Measurements from ENCODE around the gene SLC35G3. TPM values are rescaled to one million over a fixed set of nuclear protein-coding genes. Genes with fewer than 3 reads are reported as not detected.
"Not testable (repeated sequence)": the region's sequence is repeated elsewhere in the genome, so short reads cannot be mapped to it uniquely, and the experiment has no call there.

Gene SLC35G3
- total RNA-seq, 2 donors from 2014 or later, result not detected

- ATAC-seq (no peak), DNase-seq (ENCODE audit: low spot score) (no peak)
- Mint-ChIP-seq H3K36me3 (peaks cover 5% of the 10 kb centered on the region), H3K4me1 (ENCODE audit: low read depth in 2 of 2) (peaks cover 0 to 9% of the 10 kb centered on the region in 2 donors), H3K9me3 (peaks cover 4% of the 10 kb centered on the region), H3K4me3 (no peak overlapping the region), H3K27me3 (no peaks in the 10 kb centered on the region), H3K27ac (peak overlapping the region in 1 of 2 donors; percentile 9)
These were observed 33.4 kb upstream of the SLC35G3 start for GRCh38 chr17:35227546-35227945.

GRCh38 chr17:35224436-35224835, 30.2 kb upstream of the SLC35G3 start:
- H3K9me3 Mint-ChIP-seq, result peaks cover 4% of the 10 kb centered on the region
- peaks cover under 1 to 5% of the 10 kb centered on the region in 2 donors for H3K4me1 Mint-ChIP-seq (ENCODE audit: low read depth in 2 of 2)
- ATAC-seq (no peak), DNase-seq (ENCODE audit: low spot score) (no peak)
- H3K27ac Mint-ChIP-seq, result no peak overlapping the region
- H3K27me3 Mint-ChIP-seq, result no peaks in the 10 kb centered on the region
- H3K36me3 Mint-ChIP-seq, result peaks cover 5% of the 10 kb centered on the region
- no peak overlapping the region for H3K4me3 Mint-ChIP-seq

- ATAC-seq (no peak), DNase-seq (ENCODE audit: low spot score) (no peak)
- peaks cover 13 to 15% of the 10 kb centered on the region in 2 donors for H3K4me1 Mint-ChIP-seq (ENCODE audit: low read depth in 2 of 2)
- H3K9me3 Mint-ChIP-seq, result peaks cover 4% of the 10 kb centered on the region
- H3K27ac Mint-ChIP-seq, result no peak overlapping the region
- H3K36me3 Mint-ChIP-seq, result peaks cover 5% of the 10 kb centered on the region
- no peaks in the 10 kb centered on the region for H3K27me3 Mint-ChIP-seq
- no peak overlapping the region for H3K4me3 Mint-ChIP-seq
These were observed 28.3 kb upstream of the SLC35G3 start for GRCh38 chr17:35222452-35222851.

- peaks cover 5% of the 10 kb centered on the region for H3K36me3 Mint-ChIP-seq
- H3K27me3 Mint-ChIP-seq, result no peaks in the 10 kb centered on the region
- H3K9me3 Mint-ChIP-seq, result peaks cover 4% of the 10 kb centered on the region
- ATAC-seq, result peak in 1 of 2 donors; percentile 52
- H3K4me3 Mint-ChIP-seq, result peak overlapping the region; percentile 59
- peaks cover 38 to 45% of the 10 kb centered on the region in 2 donors for H3K4me1 Mint-ChIP-seq (ENCODE audit: low read depth in 2 of 2)
- no peak for DNase-seq (ENCODE audit: low spot score)
- peak overlapping the region; percentile 78 to 95 for H3K27ac Mint-ChIP-seq
These were observed 24.7 kb upstream of the SLC35G3 start for GRCh38 chr17:35218915-35219314.

GRCh38 chr17:35217107-35217506, 22.9 kb upstream of the SLC35G3 start:
- H3K9me3 Mint-ChIP-seq, result peaks cover 7% of the 10 kb centered on the region
- H3K27ac Mint-ChIP-seq, result peak overlapping the region; percentile 88
- no peaks in the 10 kb centered on the region for H3K27me3 Mint-ChIP-seq
- no peak for ATAC-seq
- H3K36me3 Mint-ChIP-seq, result peaks cover 11% of the 10 kb centered on the region
- no peak overlapping the region for H3K4me3 Mint-ChIP-seq
- peaks cover 56 to 63% of the 10 kb centered on the region in 2 donors for H3K4me1 Mint-ChIP-seq (ENCODE audit: low read depth in 2 of 2)
- DNase-seq (ENCODE audit: low spot score), result no peak

GRCh38 chr17:35214631-35215273, 20.6 kb upstream of the SLC35G3 start:
- H3K27me3 Mint-ChIP-seq, result no peaks in the 10 kb centered on the region
- ATAC-seq (peak; percentile 62 to 77), DNase-seq (ENCODE audit: low spot score) (no peak)
- peak overlapping the region; percentile 88 for H3K27ac Mint-ChIP-seq
- peaks cover 63 to 71% of the 10 kb centered on the region in 2 donors for H3K4me1 Mint-ChIP-seq (ENCODE audit: low read depth in 2 of 2)
- peaks cover 11% of the 10 kb centered on the region for H3K36me3 Mint-ChIP-seq
- H3K9me3 Mint-ChIP-seq, result peaks cover 7% of the 10 kb centered on the region
- peak overlapping the region; percentile 83 for H3K4me3 Mint-ChIP-seq

- Mint-ChIP-seq H3K4me1 (ENCODE audit: low read depth in 2 of 2) (peaks cover 62 to 68% of the 10 kb centered on the region in 2 donors), H3K4me3 (peak overlapping the region; percentile 83), H3K9me3 (peaks cover 7% of the 10 kb centered on the region), H3K27ac (peak overlapping the region; percentile 88), H3K27me3 (no peaks in the 10 kb centered on the region), H3K36me3 (peaks cover 11% of the 10 kb centered on the region)
- DNase-seq (ENCODE audit: low spot score), result peak; percentile 62
- peak; percentile 60 to 74 for ATAC-seq
These were observed 20.0 kb upstream of the SLC35G3 start for GRCh38 chr17:35214192-35214591.

- Mint-ChIP-seq H3K4me3 (peak overlapping the region; percentile 83), H3K36me3 (peaks cover 11% of the 10 kb centered on the region), H3K27me3 (no peaks in the 10 kb centered on the region), H3K27ac (peak overlapping the region; percentile 88), H3K4me1 (ENCODE audit: low read depth in 2 of 2) (peaks cover 55 to 61% of the 10 kb centered on the region in 2 donors), H3K9me3 (peaks cover 7% of the 10 kb centered on the region)
- ATAC-seq (no peak), DNase-seq (ENCODE audit: low spot score) (no peak)
These were observed 19.3 kb upstream of the SLC35G3 start for GRCh38 chr17:35213412-35213940.

- Mint-ChIP-seq H3K4me3 (peak overlapping the region; percentile 83), H3K4me1 (ENCODE audit: low read depth in 2 of 2) (peaks cover 51 to 55% of the 10 kb centered on the region in 2 donors), H3K27me3 (no peaks in the 10 kb centered on the region), H3K36me3 (peaks cover 11% of the 10 kb centered on the region), H3K27ac (peak overlapping the region; percentile 88), H3K9me3 (peaks cover 7% of the 10 kb centered on the region)
- DNase-seq (ENCODE audit: low spot score) (no peak), ATAC-seq (peak in 1 of 2 donors; percentile 59)
These were observed 18.5 kb upstream of the SLC35G3 start for GRCh38 chr17:35212668-35213067.

GRCh38 chr17:35210741-35211140, 16.5 kb upstream of the SLC35G3 start:
- Mint-ChIP-seq H3K9me3 (peaks cover 7% of the 10 kb centered on the region), H3K36me3 (peaks cover 11% of the 10 kb centered on the region), H3K27me3 (no peaks in the 10 kb centered on the region), H3K4me3 (no peak overlapping the region), H3K27ac (no peak overlapping the region), H3K4me1 (ENCODE audit: low read depth in 2 of 2) (peaks cover 41 to 42% of the 10 kb centered on the region in 2 donors)
- ATAC-seq (no peak), DNase-seq (ENCODE audit: low spot score) (no peak)

- H3K27ac Mint-ChIP-seq; ATAC-seq; H3K27me3 Mint-ChIP-seq; H3K4me3 Mint-ChIP-seq; DNase-seq (ENCODE audit: low spot score); H3K4me1 Mint-ChIP-seq (ENCODE audit: low read depth in 2 of 2); H3K9me3 Mint-ChIP-seq: not testable (repeated sequence)
- H3K36me3 Mint-ChIP-seq, result peaks cover 27% of the 10 kb centered on the region
These were observed 8.4 kb upstream of the SLC35G3 start for GRCh38 chr17:35202582-35202981.

- not testable (repeated sequence) for H3K4me3 Mint-ChIP-seq; H3K27me3 Mint-ChIP-seq; H3K9me3 Mint-ChIP-seq; H3K4me1 Mint-ChIP-seq (ENCODE audit: low read depth in 2 of 2); ATAC-seq; H3K36me3 Mint-ChIP-seq; H3K27ac Mint-ChIP-seq; DNase-seq (ENCODE audit: low spot score)
These were observed 869 bp upstream of the SLC35G3 start for GRCh38 chr17:35195062-35195461.

- Mint-ChIP-seq H3K4me3 (no peak overlapping the region), H3K27ac (peak overlapping the region in 1 of 2 donors; percentile 55), H3K27me3 (no peaks in the 10 kb centered on the region), H3K4me1 (ENCODE audit: low read depth in 2 of 2) (peaks cover 9 to 15% of the 10 kb centered on the region in 2 donors), H3K9me3 (no peaks in the 10 kb centered on the region), H3K36me3 (peaks cover 4% of the 10 kb centered on the region)
- DNase-seq (ENCODE audit: low spot score), result no peak
- peak in 1 of 2 donors; percentile 53 for ATAC-seq
These were observed 1.5 kb downstream of the SLC35G3 start for GRCh38 chr17:35192708-35193107.

- H3K4me1 Mint-ChIP-seq (ENCODE audit: low read depth in 2 of 2), result peaks cover 19 to 23% of the 10 kb centered on the region in 2 donors
- no peak for DNase-seq (ENCODE audit: low spot score)
These were observed 3.0 kb downstream of the SLC35G3 start for GRCh38 chr17:35191001-35191695.

More at GRCh38 chr17:35191001-35191695, 3.0 kb downstream of the SLC35G3 start:
- Mint-ChIP-seq H3K36me3 (no peaks in the 10 kb centered on the region), H3K27ac (no peak overlapping the region), H3K9me3 (no peaks in the 10 kb centered on the region), H3K4me3 (no peak overlapping the region), H3K27me3 (no peaks in the 10 kb centered on the region)
- no peak for ATAC-seq
